HepG2 (cell line): ENCODE results near the gene CLDN11. TPM values are rescaled to one million over a fixed set of nuclear protein-coding genes. Genes with fewer than 3 reads are reported as not detected.

ENCODE experiments used
- AHR ChIP-seq: IDR thresholded peaks from 2 replicates; pipeline ENCODE4 v1.6.1; 2018; ENCODE audit warnings: missing genetic modification reagents, missing compliant biosample characterization
- ARID4A ChIP-seq: sonication (generic); formaldehyde crosslinking; IDR thresholded peaks from 2 replicates; pipeline ENCODE4 v1.5.0; 2020; ENCODE audit warnings: mild to moderate bottlenecking, missing genetic modification reagents, borderline replicate concordance
- HNF4G ChIP-seq, 2 experiments: sonication (generic) in 1 of 2; formaldehyde crosslinking in 1 of 2; IDR thresholded peaks; 2 replicates each; pipeline versions ENCODE4 v1.4.0 to v1.6.1; 2011 to 2020; ENCODE audit warnings: borderline replicate concordance in 2 of 2, low read depth in 2 of 2, mild to moderate bottlenecking in 2 of 2, low read length in 1 of 2, missing genetic modification reagents in 1 of 2, moderate library complexity in 1 of 2
- NFYC ChIP-seq: IDR thresholded peaks from 2 replicates; pipeline ENCODE4 v1.6.1; 2016; ENCODE audit warnings: missing genetic modification reagents, missing compliant biosample characterization
- TFDP2 ChIP-seq: sonication (generic); formaldehyde crosslinking; IDR thresholded peaks from 2 replicates; pipeline ENCODE4 v1.4.0; 2020; ENCODE audit warnings: missing genetic modification reagents
- ZBTB25 ChIP-seq: IDR thresholded peaks from 2 replicates; pipeline ENCODE4 v1.6.1; 2018; ENCODE audit warnings: missing genetic modification reagents
- ZGPAT ChIP-seq: IDR thresholded peaks from 2 replicates; pipeline ENCODE4 v1.6.1; 2016; ENCODE audit warnings: mild to moderate bottlenecking
- ZNF703 ChIP-seq: sonication (generic); formaldehyde crosslinking; IDR thresholded peaks from 2 replicates; pipeline ENCODE4 v1.5.1; 2020; ENCODE audit warnings: missing genetic modification reagents, mild to moderate bottlenecking, moderate library complexity, borderline replicate concordance
- ZNF777 ChIP-seq: sonication (generic); formaldehyde crosslinking; IDR thresholded peaks from 2 replicates; pipeline ENCODE4 v1.4.0; 2020; ENCODE audit warnings: missing genetic modification reagents
- ZNF782 ChIP-seq: sonication (generic); formaldehyde crosslinking; IDR thresholded peaks from 2 replicates; pipeline ENCODE4 v1.4.0; 2020; ENCODE audit warnings: missing genetic modification reagents, mild to moderate bottlenecking, borderline replicate concordance
- ZNF800 ChIP-seq: sonication (generic); formaldehyde crosslinking; IDR thresholded peaks from 2 replicates; pipeline ENCODE4 v1.4.0; 2020; ENCODE audit warnings: missing genetic modification reagents
- polyA plus RNA-seq, 8 experiments: library from polyadenylated mRNA; depleted of rRNA in 3 of 8; stranded (reverse) in 7 of 8; unstranded in 1 of 8; fragments of >200 nt; fragmentation: Illumina TruSeq in 4 of 8; extraction: Trizol in 4 of 8; gene quantifications; 2 replicates each; pipeline versions ENCODE4 v1.2.1 to v1.2.3, GENCODE V29; 2011 to 2016; ENCODE audit warnings: low read depth in 4 of 8, missing spikeins in 1 of 8, mixed read lengths in 1 of 8; ENCODE audit not compliant: insufficient read depth in 1 of 8
- total RNA-seq, 5 experiments: library from RNA; depleted of rRNA; stranded (reverse); fragments of >200 nt; fragmentation: Illumina TruSeq; extraction: Trizol; gene quantifications; 2 replicates each; pipeline ENCODE4 v1.2.3, GENCODE V29; 2016; ENCODE audit warnings: low read depth in 1 of 5

The CLDN11 gene
- total and polyA plus RNA-seq, 2 of the 13 experiments (the other 11 are each of a cell fraction or from before 2014, with no cell fraction given), result 4.2 to 4.9 TPM

- peak; percentile 62 for TF ChIP-seq ARID4A (CRISPR knock-in tag)
- TF ChIP-seq ZNF777, result peak; percentile 62
- peak; percentile 48 for TF ChIP-seq NFYC
- no peak for TF ChIP-seq AHR (CRISPR knock-in tag)
- TF ChIP-seq ZNF800 (CRISPR knock-in tag), result 0 out of 2 replicates have a peak, but pooled peaks have one; percentile 71
- no peak for TF ChIP-seq ZNF703 (CRISPR knock-in tag)
- TF ChIP-seq TFDP2, result peak; percentile 36; the same call in 1 of the 2 replicates
- no peak for TF ChIP-seq ZGPAT (CRISPR knock-in tag)
- no peak for TF ChIP-seq ZBTB25 (CRISPR knock-in tag)
- TF ChIP-seq HNF4G (IDR thresholded peaks at IDR 0.05; ENCODE audit: borderline replicate concordance, low read depth, low read length), result no peak
- TF ChIP-seq HNF4G (CRISPR knock-in tag; IDR thresholded peaks at IDR 0.05; ENCODE audit: borderline replicate concordance, low read depth), result 0 out of 2 replicates have a peak, but pooled peaks have one; percentile 37
- TF ChIP-seq ZNF782 (CRISPR knock-in tag), result no peak
Observed at GRCh38 chr3:170418422-170419398, at the start of gene CLDN11 (continued).
